Measurements from ENCODE around the gene WARS2.

DNA sequence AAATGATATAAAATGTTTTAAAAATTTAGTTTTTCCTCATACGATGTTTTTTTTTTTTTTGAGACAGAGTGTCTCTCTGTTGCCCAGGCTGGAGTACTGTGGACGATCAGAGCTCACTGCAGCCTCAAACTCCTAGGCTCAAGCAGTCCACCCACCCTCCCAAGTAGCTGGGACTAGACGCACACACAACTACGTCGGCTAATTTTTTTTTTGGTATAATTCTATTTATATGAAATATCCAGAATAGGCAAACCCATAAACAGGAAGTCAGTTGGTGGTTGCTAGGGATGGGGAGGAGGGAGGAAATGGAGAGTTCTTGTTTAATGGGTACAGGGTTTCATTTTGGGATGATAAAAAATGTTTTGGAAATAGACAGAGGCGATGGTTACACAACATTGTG, 56.5 kb downstream of the WARS2 start:
- TF ChIP-seq FOSL1 (IDR thresholded peaks at IDR 0.05; ENCODE audit: insufficient read depth, low read depth, low read length) (no peak), EZH2 (IDR thresholded peaks at IDR 0.05; ENCODE audit: low read depth, low read length, severe bottlenecking) (no peak), SUZ12 (IDR thresholded peaks at IDR 0.05; ENCODE audit: low read length) (no peak), NRF1 (IDR thresholded peaks at IDR 0.05; ENCODE audit: low read depth, low read length) (no peak), POLR2A (IDR thresholded peaks at IDR 0.05; ENCODE audit: control extremely low read depth in 1 of 2, low read depth in 2 of 2, low read length in 2 of 2) (no peak), BRCA1 (IDR thresholded peaks at IDR 0.05; ENCODE audit: low read depth, low read length) (no peak), RBBP5 (IDR thresholded peaks at IDR 0.05; ENCODE audit: borderline replicate concordance, low read depth, low read length) (no peak), JUND (IDR thresholded peaks at IDR 0.05; ENCODE audit: low read length) (no peak)
- TF ChIP-seq, protein P1, sequence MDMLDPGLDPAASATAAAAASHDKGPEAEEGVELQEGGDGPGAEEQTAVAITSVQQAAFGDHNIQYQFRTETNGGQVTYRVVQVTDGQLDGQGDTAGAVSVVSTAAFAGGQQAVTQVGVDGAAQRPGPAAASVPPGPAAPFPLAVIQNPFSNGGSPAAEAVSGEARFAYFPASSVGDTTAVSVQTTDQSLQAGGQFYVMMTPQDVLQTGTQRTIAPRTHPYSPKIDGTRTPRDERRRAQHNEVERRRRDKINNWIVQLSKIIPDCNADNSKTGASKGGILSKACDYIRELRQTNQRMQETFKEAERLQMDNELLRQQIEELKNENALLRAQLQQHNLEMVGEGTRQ (IDR thresholded peaks at IDR 0.05; ENCODE audit: low read length), result no peak
- TF ChIP-seq, protein P2, sequence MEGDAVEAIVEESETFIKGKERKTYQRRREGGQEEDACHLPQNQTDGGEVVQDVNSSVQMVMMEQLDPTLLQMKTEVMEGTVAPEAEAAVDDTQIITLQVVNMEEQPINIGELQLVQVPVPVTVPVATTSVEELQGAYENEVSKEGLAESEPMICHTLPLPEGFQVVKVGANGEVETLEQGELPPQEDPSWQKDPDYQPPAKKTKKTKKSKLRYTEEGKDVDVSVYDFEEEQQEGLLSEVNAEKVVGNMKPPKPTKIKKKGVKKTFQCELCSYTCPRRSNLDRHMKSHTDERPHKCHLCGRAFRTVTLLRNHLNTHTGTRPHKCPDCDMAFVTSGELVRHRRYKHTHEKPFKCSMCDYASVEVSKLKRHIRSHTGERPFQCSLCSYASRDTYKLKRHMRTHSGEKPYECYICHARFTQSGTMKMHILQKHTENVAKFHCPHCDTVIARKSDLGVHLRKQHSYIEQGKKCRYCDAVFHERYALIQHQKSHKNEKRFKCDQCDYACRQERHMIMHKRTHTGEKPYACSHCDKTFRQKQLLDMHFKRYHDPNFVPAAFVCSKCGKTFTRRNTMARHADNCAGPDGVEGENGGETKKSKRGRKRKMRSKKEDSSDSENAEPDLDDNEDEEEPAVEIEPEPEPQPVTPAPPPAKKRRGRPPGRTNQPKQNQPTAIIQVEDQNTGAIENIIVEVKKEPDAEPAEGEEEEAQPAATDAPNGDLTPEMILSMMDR (IDR thresholded peaks at IDR 0.05; ENCODE audit: control extremely low read depth in 1 of 3, insufficient read depth in 1 of 3, low read depth in 1 of 3, low read length in 3 of 3), result no peak

All from H1 (cell line).